ENCODE results near the gene SLC27A2. TPM values are rescaled to one million over a fixed set of nuclear protein-coding genes. Genes with fewer than 3 reads are reported as not detected.
"Not testable (repeated sequence)": the region's sequence is repeated elsewhere in the genome, so short reads cannot be mapped to it uniquely, and the experiment has no call there.

SLC27A2 gene
- total RNA-seq, 4 donors from 2014 or later: 0.29 to 0.69 (median 0.46) TPM; not detected in 1

- in situ Hi-C loops (cut with MboI; ENCODE audit: low sequenced_read_pairs in 4 of 4) (no loop called here), intact Hi-C loops (cut with DNase I; ENCODE audit: low total_unique reads) (no loop called here)
- H3K9me3 ChIP-seq: no peaks in the 10 kb centered on the region
- ATAC-seq (no peak), DNase-seq (no peak)
- no peaks in the 10 kb centered on the region for H3K4me1 ChIP-seq
- TF ChIP-seq, protein P1, sequence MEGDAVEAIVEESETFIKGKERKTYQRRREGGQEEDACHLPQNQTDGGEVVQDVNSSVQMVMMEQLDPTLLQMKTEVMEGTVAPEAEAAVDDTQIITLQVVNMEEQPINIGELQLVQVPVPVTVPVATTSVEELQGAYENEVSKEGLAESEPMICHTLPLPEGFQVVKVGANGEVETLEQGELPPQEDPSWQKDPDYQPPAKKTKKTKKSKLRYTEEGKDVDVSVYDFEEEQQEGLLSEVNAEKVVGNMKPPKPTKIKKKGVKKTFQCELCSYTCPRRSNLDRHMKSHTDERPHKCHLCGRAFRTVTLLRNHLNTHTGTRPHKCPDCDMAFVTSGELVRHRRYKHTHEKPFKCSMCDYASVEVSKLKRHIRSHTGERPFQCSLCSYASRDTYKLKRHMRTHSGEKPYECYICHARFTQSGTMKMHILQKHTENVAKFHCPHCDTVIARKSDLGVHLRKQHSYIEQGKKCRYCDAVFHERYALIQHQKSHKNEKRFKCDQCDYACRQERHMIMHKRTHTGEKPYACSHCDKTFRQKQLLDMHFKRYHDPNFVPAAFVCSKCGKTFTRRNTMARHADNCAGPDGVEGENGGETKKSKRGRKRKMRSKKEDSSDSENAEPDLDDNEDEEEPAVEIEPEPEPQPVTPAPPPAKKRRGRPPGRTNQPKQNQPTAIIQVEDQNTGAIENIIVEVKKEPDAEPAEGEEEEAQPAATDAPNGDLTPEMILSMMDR (IDR thresholded peaks at IDR 0.05 in 4 of 5, conservative IDR thresholded peaks at IDR 0.05 in 1 of 5): no peak
- TF ChIP-seq POLR2A (IDR thresholded peaks at IDR 0.05): no peak
- H3K4me3 ChIP-seq: no peak overlapping the region
- peaks cover 11 to 24% (median 15%) of the 10 kb centered on the region in 3 donors for H3K27me3 ChIP-seq
- H3K36me3 ChIP-seq: no peaks in the 10 kb centered on the region
- H3K27ac ChIP-seq: no peak overlapping the region
These were observed 4.8 kb downstream of the SLC27A2 start for GRCh38 chr15:50186752-50187151.

- no peak for TF ChIP-seq POLR2A (IDR thresholded peaks at IDR 0.05)
- TF ChIP-seq, protein P1 (IDR thresholded peaks at IDR 0.05 in 4 of 5, conservative IDR thresholded peaks at IDR 0.05 in 1 of 5): no peak
- H3K36me3 ChIP-seq: no peaks in the 10 kb centered on the region
- H3K27me3 ChIP-seq: peaks cover 8 to 19% (median 14%) of the 10 kb centered on the region in 3 donors
- H3K9me3 ChIP-seq: no peaks in the 10 kb centered on the region
- in situ Hi-C loops (cut with MboI; ENCODE audit: low sequenced_read_pairs in 4 of 4) (no loop called here), intact Hi-C loops (cut with DNase I; ENCODE audit: low total_unique reads) (no loop called here)
- H3K27ac ChIP-seq: no peak overlapping the region
- H3K4me3 ChIP-seq: no peak overlapping the region
- H3K4me1 ChIP-seq: no peaks in the 10 kb centered on the region
- no peak for ATAC-seq
- no peak for DNase-seq
These were observed 5.5 kb downstream of the SLC27A2 start for GRCh38 chr15:50187525-50187924.

GRCh38 chr15:50187997-50188396 is 6.0 kb downstream of the SLC27A2 start:
- H3K27ac ChIP-seq: no peak overlapping the region
- H3K4me3 ChIP-seq: no peak overlapping the region
- DNase-seq: no peak
- no peaks in the 10 kb centered on the region for H3K36me3 ChIP-seq
- no peak for ATAC-seq
- no peaks in the 10 kb centered on the region for H3K9me3 ChIP-seq
- intact Hi-C loops (cut with DNase I; ENCODE audit: low total_unique reads): no loop called here
- TF ChIP-seq, protein P1 (IDR thresholded peaks at IDR 0.05 in 4 of 5, conservative IDR thresholded peaks at IDR 0.05 in 1 of 5): no peak
- no peak for TF ChIP-seq POLR2A (IDR thresholded peaks at IDR 0.05)
- peaks cover 4 to 15% (median 9%) of the 10 kb centered on the region in 3 donors for H3K27me3 ChIP-seq
- H3K4me1 ChIP-seq: no peaks in the 10 kb centered on the region
- in situ Hi-C loops (cut with MboI; ENCODE audit: low sequenced_read_pairs in 4 of 4): no loop called here

- ATAC-seq; in situ Hi-C loops (cut with MboI; ENCODE audit: low sequenced_read_pairs in 4 of 4); H3K27ac ChIP-seq; H3K27me3 ChIP-seq; H3K9me3 ChIP-seq; H3K4me1 ChIP-seq; intact Hi-C loops (cut with DNase I; ENCODE audit: low total_unique reads); H3K4me3 ChIP-seq; H3K36me3 ChIP-seq; DNase-seq: not testable (repeated sequence)
These were observed 6.8 kb downstream of the SLC27A2 start for GRCh38 chr15:50188793-50189192.

- intact Hi-C loops (cut with DNase I; ENCODE audit: low total_unique reads): no loop called here
- ATAC-seq: no peak
- H3K27me3 ChIP-seq: peaks cover 0 to under 1% (median 0%) of the 10 kb centered on the region in 3 donors
- no peaks in the 10 kb centered on the region for H3K9me3 ChIP-seq
- no peaks in the 10 kb centered on the region for H3K4me1 ChIP-seq
- no peak for DNase-seq
- H3K4me3 ChIP-seq: no peak overlapping the region
- no peak overlapping the region for H3K27ac ChIP-seq
- in situ Hi-C loops (cut with MboI; ENCODE audit: low sequenced_read_pairs in 4 of 4): no loop called here
- no peak for TF ChIP-seq POLR2A (IDR thresholded peaks at IDR 0.05)
- TF ChIP-seq, protein P1 (IDR thresholded peaks at IDR 0.05 in 4 of 5, conservative IDR thresholded peaks at IDR 0.05 in 1 of 5): no peak
- H3K36me3 ChIP-seq: no peaks in the 10 kb centered on the region
These were observed 7.6 kb downstream of the SLC27A2 start for GRCh38 chr15:50189633-50190032.
